UCSD-AML1 (cell line): ENCODE results near the gene TPBGL.
"Not testable (repeated sequence)": the region's sequence is repeated elsewhere in the genome, so short reads cannot be mapped to it uniquely, and the experiment has no call there.

Experiments used
- DNase-seq: peaks from one replicate; lab custom pipeline; 2025; ENCODE audit not compliant: unreplicated experiment; lab: John Stamatoyannopoulos, UW

The TPBGL gene

GRCh38 chr11:75270896-75271418 lies 30.4 kb downstream of the TPBGL start:
- DNase-seq = no peak

GRCh38 chr11:75271730-75272129 lies 31.2 kb downstream of the TPBGL start:
- no peak for DNase-seq

- no peak for DNase-seq
Measured at GRCh38 chr11:75272391-75272790, 31.8 kb downstream of the TPBGL start.

- no peak for DNase-seq
Measured at GRCh38 chr11:75272821-75273301, 32.3 kb downstream of the TPBGL start.

- DNase-seq = no peak
Measured at GRCh38 chr11:75273411-75274391, 33.1 kb downstream of the TPBGL start.

- not testable (repeated sequence) for DNase-seq
Measured at GRCh38 chr11:75274716-75275115, 34.1 kb downstream of the TPBGL start.

GRCh38 chr11:75275581-75275980 lies 35.0 kb downstream of the TPBGL start:
- peak; percentile 85 for DNase-seq

- DNase-seq = no peak
Measured at GRCh38 chr11:75276186-75276585, 35.6 kb downstream of the TPBGL start.

GRCh38 chr11:75276686-75277085 lies 36.1 kb downstream of the TPBGL start:
- DNase-seq = no peak

GRCh38 chr11:75277211-75277805 lies 36.7 kb downstream of the TPBGL start:
- no peak for DNase-seq

GRCh38 chr11:75277991-75278790 lies 37.6 kb downstream of the TPBGL start:
- DNase-seq = no peak

- DNase-seq = no peak
Measured at GRCh38 chr11:75279273-75279672, 38.7 kb downstream of the TPBGL start.

- peak; percentile 75 for DNase-seq
Measured at GRCh38 chr11:75280227-75280701, 39.7 kb downstream of the TPBGL start.

- DNase-seq = no peak
Measured at GRCh38 chr11:75280770-75281468, 40.3 kb downstream of the TPBGL start.

- DNase-seq = no peak
Measured at GRCh38 chr11:75281469-75282095, 41.0 kb downstream of the TPBGL start.

GRCh38 chr11:75283391-75283931 lies 42.9 kb downstream of the TPBGL start:
- DNase-seq = no peak

- DNase-seq = no peak
Measured at GRCh38 chr11:75285776-75286360, 45.3 kb downstream of the TPBGL start.

GRCh38 chr11:75286826-75287465 lies 46.4 kb downstream of the TPBGL start:
- no peak for DNase-seq

- DNase-seq = no peak
Measured at GRCh38 chr11:75287579-75287978, 47.0 kb downstream of the TPBGL start.
